ENCODE results near the gene ATP9B.
"Not testable (repeated sequence)": the region's sequence is repeated elsewhere in the genome, so short reads cannot be mapped to it uniquely, and the experiment has no call there.

Gene ATP9B

DNA sequence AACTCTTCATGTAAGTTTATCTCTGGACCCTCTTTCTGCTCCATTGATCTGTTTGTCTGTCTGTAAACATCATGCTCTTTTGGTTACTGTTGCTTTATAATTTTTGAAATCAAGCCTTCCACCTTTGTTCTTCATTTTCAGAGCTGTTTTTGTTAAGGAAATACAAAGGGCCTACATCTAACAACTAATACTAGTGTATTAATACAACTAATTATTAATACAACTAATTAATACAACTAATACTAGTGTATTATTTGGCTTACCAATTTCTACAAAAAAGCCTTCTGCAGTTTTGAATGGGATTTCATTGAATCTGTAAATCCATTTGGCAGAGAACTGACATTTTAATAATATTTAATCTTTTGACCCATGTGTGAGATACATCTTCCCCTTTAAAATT is 66.7 kb downstream of the ATP9B start:
- no peak for DNase-seq (ENCODE audit: low read depth in 4 of 4, low spot score in 1 of 4)

DNA sequence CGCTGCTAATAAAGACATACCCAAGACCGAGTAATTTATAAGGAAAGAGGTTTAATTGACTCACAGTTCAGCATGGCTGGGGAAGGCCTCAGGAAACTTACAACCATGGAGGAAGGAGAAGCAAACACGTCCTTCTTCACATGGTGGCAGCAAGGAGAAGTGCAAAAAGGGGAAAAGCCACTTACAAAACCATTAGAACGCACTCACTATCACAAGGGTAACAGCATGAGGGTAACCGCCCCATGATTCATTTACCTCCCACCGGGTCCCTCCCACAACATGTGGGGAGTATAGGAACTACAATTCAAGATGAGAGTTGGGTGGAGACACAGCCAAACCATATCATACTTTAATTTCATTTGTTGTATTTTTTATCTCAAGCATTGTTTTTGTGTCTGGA is 67.5 kb downstream of the ATP9B start:
- no peak for DNase-seq (ENCODE audit: low read depth in 4 of 4, low spot score in 1 of 4)

DNA sequence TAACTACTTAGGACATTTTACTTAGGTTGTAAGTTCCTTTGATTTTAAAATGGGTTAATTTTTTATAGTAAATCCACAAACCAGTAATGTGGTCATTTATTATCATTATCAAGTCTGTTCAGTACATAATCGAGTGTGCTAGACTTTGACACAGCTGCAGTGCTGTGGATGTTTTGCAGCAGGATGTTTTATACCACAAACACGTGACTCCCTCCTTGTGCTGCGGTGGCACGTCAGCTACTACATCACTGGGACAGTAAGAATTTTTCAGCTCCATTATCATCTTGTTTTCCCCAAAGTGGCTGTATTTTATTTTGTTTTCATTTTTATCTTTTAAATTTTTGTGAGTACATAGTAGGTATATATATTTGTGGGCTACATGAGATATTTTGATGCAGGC is 70.0 kb downstream of the ATP9B start:
- DNase-seq (ENCODE audit: low read depth in 4 of 4, low spot score in 1 of 4), result no peak

DNA sequence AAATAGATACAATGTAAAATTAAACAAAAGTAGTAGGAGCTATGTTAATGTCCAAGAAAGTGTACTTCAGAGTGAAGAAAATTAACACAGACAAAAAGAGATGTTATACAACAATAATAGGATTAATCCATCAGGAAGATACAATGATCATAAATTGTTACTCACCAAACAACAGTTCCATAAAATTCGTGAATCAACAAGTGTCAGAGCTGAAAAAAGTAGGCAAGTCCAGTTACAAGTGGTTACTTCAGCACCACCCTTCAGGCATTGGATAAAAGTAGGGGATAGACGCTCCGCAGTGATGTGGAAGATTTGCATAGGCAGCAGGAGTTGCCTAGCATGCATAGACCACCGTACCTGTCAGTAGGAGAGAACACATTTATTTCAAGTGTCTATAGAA is 77.8 kb downstream of the ATP9B start:
- DNase-seq (ENCODE audit: low read depth in 4 of 4, low spot score in 1 of 4), result no peak

DNA sequence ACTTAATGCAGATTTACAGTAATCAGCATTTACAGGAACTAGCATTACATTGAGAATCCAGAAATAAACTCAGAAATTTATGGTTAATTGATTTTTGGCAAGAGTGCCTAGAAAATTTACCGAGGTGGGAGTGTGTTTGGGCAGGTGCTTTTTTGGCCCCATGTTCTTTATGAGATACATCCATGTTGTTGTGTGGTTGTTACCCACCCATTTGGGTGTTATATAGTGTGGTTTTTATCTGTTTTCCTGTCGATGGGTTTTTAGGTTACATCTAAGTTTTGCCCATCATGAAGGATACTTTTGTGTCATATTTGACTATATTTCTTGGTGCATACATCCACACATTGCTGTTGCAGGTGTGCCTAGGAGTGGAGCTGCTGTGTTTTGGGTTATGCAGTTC is 82.0 kb downstream of the ATP9B start:
- no peak for DNase-seq (ENCODE audit: low read depth in 4 of 4, low spot score in 1 of 4)

DNA sequence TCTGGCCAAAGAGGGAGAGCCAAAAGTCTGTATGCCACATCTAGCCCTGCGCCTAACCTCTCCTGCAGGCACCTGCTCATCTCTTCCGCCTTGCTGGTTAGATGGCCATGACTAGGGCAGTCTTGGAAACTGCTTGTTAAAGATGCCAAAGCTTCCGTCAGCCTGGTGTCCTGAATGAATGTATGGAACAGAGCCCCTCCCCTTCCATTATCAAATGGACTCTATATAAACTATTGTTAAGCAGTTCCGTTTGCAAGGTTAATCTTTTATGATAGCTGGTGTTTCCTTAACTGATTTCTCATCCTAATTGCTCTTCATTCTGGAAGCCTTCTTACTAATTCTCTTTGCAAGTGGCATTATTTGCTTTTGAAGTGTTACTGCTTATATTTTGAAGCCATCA is 87.1 kb downstream of the ATP9B start:
- DNase-seq (ENCODE audit: low read depth in 4 of 4, low spot score in 1 of 4), result no peak

DNA sequence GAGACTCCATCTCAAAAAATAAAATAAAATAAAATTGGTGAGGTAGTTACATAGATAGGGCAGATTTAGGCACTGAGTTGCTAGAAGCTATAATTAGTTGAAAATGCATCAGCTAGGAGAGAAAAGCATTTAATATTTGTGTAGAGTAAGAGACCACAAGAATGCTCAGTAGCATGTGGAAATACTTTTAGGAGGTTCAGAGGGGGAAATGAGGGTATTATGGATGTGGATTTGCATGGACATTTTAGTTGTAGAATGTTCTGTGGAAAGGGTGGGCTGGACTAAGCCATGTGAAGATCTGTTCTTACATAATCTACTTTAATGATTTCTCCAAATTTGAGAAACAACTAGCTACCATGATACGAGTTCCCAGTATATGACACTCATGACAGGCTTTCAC is 95.5 kb downstream of the ATP9B start:
- DNase-seq (ENCODE audit: low read depth in 4 of 4, low spot score in 1 of 4), result no peak

DNA sequence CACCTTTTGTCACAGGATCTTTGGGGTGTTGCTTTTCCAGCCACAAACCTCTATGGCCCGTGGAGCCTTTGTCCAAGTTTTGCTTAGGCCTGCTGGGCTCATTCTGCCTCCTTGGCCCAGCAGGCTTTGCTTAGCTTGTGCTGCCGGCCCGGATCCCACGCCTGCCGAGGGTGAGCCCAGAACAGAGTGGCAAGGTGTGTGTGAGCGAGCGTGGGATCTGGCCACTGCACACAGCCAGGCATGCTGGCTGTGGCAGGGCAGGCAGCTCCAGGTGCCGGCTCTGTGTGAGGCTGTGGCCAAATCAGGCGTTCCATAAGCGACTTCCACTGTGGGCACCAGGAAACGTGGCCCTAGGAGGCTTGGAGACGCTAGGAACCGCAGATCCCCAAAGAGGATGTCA is 97.5 kb downstream of the ATP9B start:
- DNase-seq (ENCODE audit: low read depth in 4 of 4, low spot score in 1 of 4), result no peak

DNA sequence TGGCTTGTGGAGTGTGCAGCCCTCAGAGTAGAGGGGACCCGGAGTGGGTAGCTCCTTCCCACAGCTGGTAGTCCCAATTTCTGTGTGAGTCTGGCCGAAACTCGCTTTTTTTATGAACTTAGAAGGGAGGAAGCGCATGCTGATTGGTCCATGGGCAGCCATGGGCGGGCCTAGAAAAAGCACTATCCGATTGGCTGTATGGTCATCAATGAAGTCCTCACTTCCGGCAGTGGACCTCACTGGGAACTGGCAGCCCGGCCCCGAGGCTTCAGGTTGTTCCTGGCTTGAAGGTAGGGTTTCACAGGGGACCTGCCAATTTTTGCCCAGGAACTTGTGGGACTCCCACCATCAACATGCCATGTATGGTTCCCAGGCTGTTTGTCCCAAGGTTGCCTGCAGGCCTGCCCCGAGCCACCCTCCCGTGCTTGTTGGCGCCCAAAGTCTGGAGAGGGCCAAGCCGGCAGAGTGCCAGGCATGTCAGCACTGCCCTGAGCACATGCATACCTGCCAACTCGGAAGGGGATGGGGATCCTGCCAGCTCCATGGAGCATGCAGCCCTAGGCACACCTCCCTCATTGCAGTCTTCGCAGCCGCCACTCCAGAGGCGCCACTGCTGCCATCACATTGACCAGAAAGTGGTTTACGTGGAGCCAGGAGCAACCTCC is 98.5 kb downstream of the ATP9B start:
- no peak for DNase-seq (ENCODE audit: low read depth in 4 of 4, low spot score in 1 of 4)

DNA sequence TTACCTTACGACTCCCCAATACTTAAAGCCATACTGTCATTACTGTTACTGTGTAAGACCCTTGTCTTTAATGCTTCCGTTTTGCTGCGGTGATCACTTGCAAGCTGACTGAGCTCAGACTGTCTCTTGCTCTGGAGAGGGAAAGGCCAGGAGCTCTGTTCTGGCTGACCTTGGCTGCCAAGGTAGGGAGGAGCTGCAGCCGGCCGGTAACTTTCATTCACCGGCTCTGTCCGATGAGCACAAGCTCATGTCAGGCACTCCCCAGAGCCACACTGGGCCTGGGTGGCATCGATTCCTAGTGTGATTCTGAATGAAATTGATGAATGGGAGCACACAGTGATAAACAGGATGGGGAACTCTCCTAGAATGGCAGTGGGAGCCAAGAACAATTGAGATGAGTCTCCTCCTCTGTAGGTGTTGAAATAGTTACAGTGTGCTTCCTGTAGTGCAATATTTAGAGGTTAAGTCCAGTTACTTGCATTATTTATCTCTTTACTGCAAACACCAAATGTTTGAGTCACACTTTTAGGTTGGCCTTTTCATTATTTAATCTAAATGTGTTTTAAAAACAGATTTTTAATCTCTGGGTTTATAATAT is 100.9 kb downstream of the ATP9B start:
- DNase-seq (ENCODE audit: low read depth in 4 of 4, low spot score in 1 of 4), result no peak

DNA sequence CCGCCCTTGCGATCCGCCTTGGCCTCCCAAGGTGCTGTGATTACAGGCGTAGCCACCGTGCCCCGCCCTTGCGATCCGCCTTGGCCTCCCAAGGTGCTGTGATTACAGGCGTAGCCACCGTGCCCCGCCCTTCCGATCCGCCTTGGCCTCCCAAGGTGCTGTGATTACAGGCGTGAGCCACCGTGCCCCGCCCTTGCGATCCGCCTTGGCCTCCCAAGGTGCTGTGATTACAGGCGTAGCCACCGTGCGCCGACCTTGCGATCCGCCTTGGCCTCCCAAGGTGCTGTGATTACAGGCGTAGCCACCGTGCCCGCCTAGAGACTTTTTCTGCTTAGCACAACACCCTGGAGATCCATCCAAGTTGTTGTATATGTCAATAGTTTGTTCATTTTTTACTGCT is 103.1 kb downstream of the ATP9B start:
- DNase-seq (ENCODE audit: low read depth in 4 of 4, low spot score in 1 of 4), result not testable (repeated sequence)

DNA sequence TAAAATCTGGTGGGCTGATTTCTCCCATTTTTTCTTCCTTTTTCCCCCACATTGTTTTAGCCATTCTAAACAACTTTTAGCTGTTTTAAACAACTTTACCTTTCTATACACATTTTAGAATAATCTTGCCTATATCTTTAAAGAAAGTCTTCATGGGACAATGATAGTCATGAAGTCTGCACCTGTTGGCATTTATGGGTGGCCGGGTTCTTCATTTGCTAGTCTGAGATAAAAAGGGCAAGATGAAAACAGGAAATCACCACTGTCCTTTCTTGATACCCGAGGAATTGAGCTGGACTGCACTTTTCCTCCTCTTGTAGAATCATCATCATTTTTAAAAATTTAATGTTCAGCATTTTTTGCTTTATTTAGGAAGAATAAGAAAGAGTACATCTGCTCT is 104.5 kb downstream of the ATP9B start:
- no peak for DNase-seq (ENCODE audit: low read depth in 4 of 4, low spot score in 1 of 4)

DNA sequence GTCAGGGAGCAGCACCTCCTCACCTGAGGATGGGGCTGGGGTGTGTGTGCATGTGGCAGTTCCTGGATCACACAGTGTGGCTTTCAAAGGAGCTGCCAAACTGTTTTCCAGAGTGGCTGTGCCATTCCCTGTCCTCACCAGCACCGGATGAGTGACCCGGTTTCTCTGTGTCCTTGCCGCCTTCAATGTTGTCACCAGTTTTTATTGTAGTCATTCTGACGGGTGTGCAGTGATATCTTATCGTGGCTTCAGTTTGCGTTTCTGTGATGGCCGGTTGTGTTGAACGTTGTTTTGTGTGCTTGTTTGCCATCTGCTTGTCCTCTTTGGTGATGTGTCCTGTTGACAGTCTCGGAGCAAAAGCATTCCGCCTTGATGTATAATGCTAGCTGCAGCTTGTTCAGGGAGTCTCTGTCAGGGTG is 108.9 kb downstream of the ATP9B start:
- DNase-seq (ENCODE audit: low read depth in 4 of 4, low spot score in 1 of 4), result no peak

DNA sequence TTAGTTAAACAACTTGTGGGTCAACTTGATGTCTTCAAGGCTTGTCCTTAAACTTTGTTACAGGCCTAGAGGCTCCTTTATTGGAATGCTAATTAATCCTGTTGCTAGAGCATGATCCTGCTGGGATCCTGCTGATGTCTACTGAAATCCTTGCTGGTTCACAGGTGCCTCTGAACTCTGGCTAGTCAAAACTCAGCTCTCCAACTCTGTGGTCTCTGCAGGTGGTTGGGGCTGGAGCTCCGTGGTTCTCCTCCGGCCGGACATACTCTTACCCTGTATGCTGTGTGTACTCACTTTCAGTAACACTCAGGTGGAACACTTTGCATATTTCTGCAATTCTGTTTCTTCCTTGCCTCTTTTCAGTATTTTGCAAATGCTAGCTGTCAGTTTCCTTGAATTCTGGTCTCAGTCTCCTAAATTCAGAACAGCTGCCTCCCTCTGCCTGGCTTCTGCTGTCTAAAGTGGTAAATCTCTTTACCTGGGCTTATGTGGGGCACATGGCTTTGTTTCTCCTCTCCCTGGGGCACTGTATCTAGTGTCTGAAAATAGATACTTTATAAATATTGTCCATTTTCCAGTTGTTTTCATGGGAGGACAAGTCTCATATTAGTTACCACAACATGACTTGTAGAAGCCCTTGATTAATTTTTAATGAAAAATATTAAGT is 113.0 kb downstream of the ATP9B start:
- no peak for DNase-seq (ENCODE audit: low read depth in 4 of 4, low spot score in 1 of 4)

DNA sequence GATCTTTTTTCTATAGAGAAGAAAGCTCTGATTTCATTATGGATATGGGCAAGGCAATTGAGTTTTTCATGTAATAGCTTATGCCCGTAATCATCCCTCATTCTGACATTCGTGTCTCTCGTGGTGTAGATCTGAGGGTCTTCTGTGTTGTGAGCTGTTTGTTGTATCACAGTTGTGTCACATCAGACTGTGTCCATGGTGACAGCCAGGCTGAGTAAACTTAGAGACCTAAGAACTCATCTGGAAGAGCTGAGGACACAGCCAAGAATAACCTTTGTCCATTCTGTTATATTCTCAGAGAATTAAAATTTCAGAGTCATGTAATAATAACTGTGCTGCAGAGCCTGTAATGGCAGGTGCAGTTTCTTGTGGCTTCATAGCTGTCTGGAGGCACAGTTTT is 116.5 kb downstream of the ATP9B start:
- DNase-seq (ENCODE audit: low read depth in 4 of 4, low spot score in 1 of 4), result no peak

DNA sequence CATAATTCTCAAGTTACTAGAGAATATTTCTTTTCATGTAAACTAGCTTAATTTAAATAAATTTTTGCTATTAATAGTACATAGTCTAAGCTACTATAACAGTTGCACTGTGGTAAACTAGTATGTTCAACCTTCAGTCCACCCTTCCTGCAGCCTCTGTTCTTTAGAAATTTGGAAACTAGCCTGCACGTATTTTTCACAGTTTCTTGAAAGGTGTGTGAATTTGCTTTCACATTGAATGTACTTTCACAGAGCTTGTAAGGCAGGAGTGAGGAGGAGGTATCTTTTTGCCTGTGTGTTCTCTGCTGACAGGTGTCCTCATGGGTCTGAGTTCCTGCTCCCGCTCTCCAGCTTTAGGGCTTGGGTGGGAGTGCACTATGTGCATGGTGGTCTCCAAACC is 117.5 kb downstream of the ATP9B start:
- no peak for DNase-seq (ENCODE audit: low read depth in 4 of 4, low spot score in 1 of 4)

DNA sequence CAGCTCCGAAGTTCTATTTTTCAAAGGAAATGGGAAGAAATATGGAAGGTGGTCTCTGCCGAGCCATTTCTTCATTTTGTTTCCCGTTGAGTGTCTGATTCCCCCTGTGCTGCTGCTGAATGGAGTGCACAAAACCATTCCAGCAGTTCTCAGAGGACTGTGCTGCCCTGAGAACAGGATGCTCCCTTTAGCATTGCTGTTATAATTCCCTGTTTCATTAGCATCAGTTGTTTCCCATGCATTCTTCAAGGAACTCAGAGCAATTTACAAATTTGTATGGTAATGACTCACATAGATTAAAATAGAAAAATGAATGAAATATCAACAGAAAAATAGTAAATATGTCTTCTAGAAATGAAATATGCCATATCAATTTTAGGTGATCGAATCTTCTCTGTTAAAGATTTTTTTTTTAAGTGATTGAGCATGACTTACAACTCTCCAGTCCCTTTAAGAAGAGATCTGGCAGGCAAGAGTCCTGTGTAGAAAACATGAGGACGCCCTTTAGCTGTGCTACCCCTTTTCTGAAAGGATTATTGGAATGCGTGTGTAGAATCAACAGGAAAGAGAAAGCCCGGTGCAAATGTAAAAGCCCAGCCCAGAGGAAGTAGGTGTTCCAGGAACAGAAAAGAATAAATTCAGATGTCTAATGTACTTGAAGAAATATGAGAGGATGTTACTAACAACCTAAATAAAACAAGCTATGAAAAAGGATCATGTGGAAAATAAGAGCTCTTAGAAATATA is 118.5 kb downstream of the ATP9B start:
- DNase-seq (ENCODE audit: low read depth in 4 of 4, low spot score in 1 of 4), result no peak

DNA sequence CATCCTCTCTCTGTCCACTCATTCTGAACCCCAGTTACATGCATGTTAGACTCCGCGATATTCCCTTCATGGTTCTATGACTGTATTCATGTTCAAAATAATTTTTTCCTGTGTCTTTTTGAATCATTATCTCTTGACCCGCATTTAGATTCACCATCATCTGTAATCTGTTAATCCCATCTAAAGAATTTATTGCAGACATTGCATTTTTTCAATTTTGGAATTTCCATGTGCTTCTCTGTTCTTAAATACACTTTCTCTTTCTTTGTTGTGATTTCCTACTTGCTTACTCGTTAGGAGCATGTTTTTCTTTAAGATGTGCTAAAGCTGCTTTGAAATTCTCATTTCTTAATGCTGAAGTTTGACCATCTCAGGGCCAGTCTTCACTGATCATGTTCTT is 122.2 kb downstream of the ATP9B start:
- no peak for DNase-seq (ENCODE audit: low read depth in 4 of 4, low spot score in 1 of 4)

DNA sequence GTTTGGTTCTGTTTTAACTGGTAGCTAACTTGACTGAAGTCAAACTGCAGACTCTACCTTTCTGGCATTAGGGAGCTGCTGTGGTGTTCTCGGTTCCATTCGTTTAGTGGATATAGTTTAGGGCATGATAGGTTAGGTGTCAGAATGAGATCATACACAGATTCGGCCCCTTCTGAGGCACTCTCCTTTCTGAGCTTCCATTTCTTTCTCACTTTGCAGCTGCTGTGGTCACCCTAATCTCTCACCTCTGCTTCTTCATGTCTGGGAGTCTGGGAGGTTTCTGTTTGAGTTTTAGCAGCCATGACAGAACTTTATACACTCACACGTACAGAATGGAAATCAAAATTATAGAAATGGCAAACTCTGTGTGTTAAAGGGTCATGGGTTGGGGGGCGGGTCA is 122.8 kb downstream of the ATP9B start:
- no peak for DNase-seq (ENCODE audit: low read depth in 4 of 4, low spot score in 1 of 4)

DNA sequence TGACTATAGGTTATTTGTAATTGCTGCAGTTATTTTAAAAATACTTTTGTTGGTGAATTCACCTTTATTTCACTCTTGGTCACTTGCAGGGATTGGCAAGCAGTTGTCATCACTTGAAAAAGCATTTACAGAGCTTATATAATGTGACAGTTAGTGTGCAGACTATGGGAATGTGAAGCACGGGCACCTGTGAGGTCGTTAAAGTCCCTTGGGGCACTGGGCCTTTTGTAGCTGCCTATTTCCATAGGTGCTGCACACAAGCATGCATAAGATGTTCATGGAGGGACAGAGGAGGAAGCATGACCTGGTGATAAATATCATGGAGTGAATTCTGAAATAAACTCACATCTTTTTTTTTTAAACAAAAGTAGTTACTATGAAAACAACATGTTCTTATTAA is 124.6 kb downstream of the ATP9B start:
- no peak for DNase-seq (ENCODE audit: low read depth in 4 of 4, low spot score in 1 of 4)

DNA sequence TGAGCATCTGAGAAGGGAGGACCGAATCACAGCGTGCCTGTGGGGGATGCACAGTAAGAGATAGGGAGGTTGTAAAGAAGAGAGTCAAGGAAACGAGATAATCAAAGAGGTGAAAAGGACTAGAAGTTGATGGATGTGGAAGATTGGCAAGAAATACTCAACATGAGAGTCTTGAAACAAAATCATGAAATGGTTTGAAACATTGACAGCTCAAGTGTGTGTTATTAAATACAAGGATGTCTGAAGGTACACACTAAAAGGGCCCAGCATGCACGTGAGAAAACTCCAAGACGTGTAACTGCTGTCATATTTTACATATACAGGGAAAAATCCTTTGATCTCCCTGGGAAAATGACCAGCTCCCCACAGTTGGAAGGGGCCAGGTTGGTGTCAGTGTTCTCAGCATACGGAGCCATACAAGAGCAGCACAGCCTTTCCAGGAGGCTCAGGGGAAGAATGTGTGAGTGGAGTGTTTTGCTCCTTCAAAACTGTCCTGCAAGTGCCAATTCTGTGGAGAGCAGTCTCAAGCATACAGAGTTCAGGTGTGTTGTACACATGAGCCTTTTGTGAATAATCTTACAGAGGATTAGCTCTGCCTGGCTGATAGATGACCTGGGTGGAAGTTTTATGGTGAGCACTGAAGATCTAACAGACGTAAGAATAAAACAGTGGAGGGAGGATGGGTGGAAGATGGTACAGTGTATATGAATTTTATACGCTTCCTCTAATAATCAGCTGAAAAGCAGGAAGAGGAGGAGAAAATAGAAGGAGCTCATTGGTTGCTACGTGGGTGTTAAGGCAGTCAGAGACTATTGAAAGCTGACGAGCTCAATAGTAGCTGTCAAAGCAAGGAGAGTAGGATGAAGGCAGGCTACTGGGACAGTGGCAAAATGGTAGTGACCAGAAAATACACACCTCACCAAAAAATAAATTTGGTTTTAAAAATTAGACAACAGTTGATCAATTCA is 126.8 kb downstream of the ATP9B start:
- DNase-seq (ENCODE audit: low read depth in 4 of 4, low spot score in 1 of 4), result no peak

Data from stimulated activated CD4-positive, alpha-beta T cell treated with anti-CD3 and anti-CD28 coated beads, Interleukin-1b, Interleukin-23, amount 100 ng/mL, for 24 hours (primary cell).